ENCODE data around the gene SCAANT1.

- no peak for TF ChIP-seq CTCF (IDR thresholded peaks at IDR 0.05)
- no peak for TF ChIP-seq POLR2A (IDR thresholded peaks at IDR 0.05)
These were observed 24.7 kb upstream of the SCAANT1 start for GRCh38 chr3:63936925-63937324.
